ENCODE measurements around the gene ENTPD5. TPM values are rescaled to one million over a fixed set of nuclear protein-coding genes. Genes with fewer than 3 reads are reported as not detected.

The ENTPD5 gene
- total RNA-seq, 1 donor from 2014 or later: 13.7 TPM

DNA sequence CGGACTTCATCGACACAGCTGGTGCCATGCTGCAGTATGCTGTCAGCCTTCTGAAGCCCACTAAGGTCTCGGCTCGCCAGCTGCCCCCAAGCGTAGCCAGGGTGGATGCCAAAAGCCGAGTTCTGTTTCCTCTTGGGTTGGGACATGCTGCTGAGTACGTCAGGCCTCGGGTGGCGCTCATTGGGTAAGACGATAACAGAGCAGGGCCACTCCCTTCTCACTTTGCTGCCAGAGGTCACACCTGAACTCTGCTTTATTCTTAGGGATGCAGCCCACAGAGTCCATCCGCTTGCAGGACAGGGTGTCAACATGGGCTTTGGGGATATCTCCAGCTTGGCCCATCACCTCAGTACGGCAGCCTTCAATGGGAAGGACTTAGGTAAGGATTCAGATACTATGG is 57.9 kb downstream of the ENTPD5 start:
- TF ChIP-seq, protein P1, sequence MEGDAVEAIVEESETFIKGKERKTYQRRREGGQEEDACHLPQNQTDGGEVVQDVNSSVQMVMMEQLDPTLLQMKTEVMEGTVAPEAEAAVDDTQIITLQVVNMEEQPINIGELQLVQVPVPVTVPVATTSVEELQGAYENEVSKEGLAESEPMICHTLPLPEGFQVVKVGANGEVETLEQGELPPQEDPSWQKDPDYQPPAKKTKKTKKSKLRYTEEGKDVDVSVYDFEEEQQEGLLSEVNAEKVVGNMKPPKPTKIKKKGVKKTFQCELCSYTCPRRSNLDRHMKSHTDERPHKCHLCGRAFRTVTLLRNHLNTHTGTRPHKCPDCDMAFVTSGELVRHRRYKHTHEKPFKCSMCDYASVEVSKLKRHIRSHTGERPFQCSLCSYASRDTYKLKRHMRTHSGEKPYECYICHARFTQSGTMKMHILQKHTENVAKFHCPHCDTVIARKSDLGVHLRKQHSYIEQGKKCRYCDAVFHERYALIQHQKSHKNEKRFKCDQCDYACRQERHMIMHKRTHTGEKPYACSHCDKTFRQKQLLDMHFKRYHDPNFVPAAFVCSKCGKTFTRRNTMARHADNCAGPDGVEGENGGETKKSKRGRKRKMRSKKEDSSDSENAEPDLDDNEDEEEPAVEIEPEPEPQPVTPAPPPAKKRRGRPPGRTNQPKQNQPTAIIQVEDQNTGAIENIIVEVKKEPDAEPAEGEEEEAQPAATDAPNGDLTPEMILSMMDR (IDR thresholded peaks at IDR 0.05; ENCODE audit: insufficient read depth, low read length, severe bottlenecking): no peak
- DNase-seq (ENCODE audit: low read depth): no peak
- H3K27me3 ChIP-seq (ENCODE audit: control insufficient read depth, insufficient read depth, low read length): no peaks in the 10 kb centered on the region
- no peak overlapping the region for H3K4me3 ChIP-seq (ENCODE audit: low read depth, low read length)
- peak; percentile 60 for FAIRE-seq
- peaks cover 11% of the 10 kb centered on the region for H3K36me3 ChIP-seq (ENCODE audit: control insufficient read depth, insufficient read depth, low read length)

DNA sequence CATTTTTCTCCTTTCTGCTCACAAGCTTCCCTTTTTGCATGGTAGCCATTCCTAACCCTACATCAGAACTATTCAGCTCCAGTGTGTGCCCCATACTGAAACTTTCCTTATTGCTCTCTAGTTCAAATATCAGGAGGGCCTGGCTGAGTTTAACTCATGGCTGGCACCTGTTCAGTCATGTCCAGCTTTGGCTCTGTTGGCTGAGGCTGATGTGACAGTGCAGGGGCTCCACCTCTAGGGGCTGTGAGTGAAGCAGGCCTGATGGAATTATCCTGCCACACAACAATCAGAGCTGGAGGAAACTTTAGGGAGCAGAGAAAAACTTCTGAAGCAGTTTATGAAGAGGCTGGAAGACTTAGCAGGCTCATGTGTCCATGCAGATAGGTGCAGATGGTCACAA is 60.5 kb downstream of the ENTPD5 start:
- Histone ChIP-seq H3K4me3 (ENCODE audit: low read depth, low read length) (no peak overlapping the region), H3K27me3 (ENCODE audit: control insufficient read depth, insufficient read depth, low read length) (no peaks in the 10 kb centered on the region), H3K36me3 (ENCODE audit: control insufficient read depth, insufficient read depth, low read length) (peaks cover 17% of the 10 kb centered on the region)
- FAIRE-seq: no peak
- TF ChIP-seq, protein P1 (IDR thresholded peaks at IDR 0.05; ENCODE audit: insufficient read depth, low read length, severe bottlenecking): no peak
- DNase-seq (ENCODE audit: low read depth): no peak

DNA sequence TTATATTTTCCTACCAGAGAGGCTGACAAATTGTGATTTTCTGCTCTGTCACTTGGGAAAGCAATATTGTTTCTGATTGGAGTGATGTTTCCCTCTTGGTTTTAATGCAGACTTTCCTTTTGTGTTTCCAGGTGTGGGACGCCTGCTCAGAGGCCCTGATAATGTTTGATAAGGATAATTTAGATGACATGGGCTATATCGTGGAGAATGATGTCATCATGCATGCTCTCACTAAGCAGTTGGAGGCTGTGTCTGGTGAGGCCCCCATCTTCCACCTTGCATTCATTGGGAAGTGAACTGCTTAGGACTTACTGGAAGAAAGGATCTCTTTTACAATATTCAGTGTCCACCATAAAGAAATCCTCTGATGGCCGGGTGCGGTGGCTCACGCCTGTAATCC is 63.4 kb downstream of the ENTPD5 start:
- no peak overlapping the region for H3K4me3 ChIP-seq (ENCODE audit: low read depth, low read length)
- peaks cover 14% of the 10 kb centered on the region for H3K36me3 ChIP-seq (ENCODE audit: control insufficient read depth, insufficient read depth, low read length)
- no peaks in the 10 kb centered on the region for H3K27me3 ChIP-seq (ENCODE audit: control insufficient read depth, insufficient read depth, low read length)
- no peak for FAIRE-seq
- TF ChIP-seq, protein P1 (IDR thresholded peaks at IDR 0.05; ENCODE audit: insufficient read depth, low read length, severe bottlenecking): no peak
- no peak for DNase-seq (ENCODE audit: low read depth)

DNA sequence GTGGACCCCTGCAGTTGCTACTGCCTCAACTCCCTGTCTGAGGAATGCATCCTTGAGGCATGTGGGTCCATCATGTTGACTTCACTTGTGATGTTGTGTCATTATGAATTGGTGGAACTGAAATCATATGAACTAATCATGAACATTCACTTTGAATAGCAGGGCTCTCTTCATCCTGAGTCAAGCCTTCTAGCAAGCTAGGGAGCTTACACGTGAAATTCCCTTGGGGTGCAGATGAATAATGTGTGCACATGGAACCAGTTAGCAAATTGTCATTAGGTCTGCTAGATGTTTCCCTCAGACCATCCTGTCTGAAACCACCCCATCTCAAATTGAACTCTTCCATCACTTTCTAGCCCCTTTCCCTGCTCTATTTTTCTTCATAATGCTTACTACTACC is 65.4 kb downstream of the ENTPD5 start:
- no peak for DNase-seq (ENCODE audit: low read depth)
- Histone ChIP-seq H3K4me3 (ENCODE audit: low read depth, low read length) (no peak overlapping the region), H3K27me3 (ENCODE audit: control insufficient read depth, insufficient read depth, low read length) (no peaks in the 10 kb centered on the region), H3K36me3 (ENCODE audit: control insufficient read depth, insufficient read depth, low read length) (peaks cover 11% of the 10 kb centered on the region)
- TF ChIP-seq, protein P1 (IDR thresholded peaks at IDR 0.05; ENCODE audit: insufficient read depth, low read length, severe bottlenecking): no peak
- FAIRE-seq: no peak

DNA sequence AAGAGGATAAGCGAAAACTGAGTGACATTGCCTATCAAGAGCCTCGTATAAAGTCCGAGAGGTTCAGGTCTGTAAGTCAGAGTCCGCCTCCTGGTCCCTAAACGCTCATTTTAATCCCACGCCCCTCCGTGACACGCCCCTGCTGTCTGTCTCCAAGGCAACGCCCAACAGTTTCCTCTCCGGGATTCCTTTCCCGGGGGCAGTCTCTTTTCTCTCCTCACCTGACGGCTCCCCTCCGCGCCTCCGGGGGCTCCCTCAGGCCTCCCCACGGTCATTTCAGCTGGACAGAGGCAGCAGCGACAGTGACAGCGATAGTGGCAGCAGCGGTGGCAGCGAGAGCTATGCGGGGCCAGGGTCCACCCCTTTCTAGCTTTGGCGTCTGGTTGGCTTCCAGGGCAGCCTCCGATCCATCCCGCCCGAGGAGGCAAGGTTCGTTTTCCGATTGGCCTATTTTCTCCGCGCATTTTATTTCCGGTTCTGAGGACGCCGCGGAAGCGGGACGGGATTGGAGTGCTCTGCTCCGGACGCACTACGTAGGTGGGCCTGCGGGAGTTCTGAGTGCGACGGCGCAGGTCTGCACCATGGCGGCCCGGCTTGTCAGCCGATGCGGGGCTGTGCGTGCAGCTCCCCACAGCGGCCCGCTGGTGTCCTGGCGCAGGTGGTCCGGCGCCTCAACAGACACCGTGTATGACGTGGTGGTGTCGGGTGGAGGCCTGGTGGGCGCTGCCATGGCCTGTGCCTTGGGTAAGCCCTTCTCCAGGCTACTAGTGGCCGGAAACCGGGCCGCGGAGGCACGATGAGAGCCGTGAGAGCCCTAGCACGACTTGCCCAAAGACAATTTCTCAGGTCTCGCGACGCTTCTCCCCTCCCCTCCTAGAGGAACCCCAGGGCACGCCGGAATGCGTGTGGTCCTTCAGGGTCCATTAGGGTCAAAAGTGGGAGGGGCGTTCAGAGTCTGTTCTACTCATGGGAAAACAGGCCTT is 69.0 kb downstream of the ENTPD5 start, which contains the start of the genes COQ6 and FAM161B:
Gene COQ6, plus strand, starts transcription at position 551 of the 983 bp plus-strand sequence. Its CDS starts 31 bp downstream, at position 582.
Gene FAM161B, minus strand, starts transcription at position 343 of the 983 bp plus-strand sequence. Its CDS starts 68 bp downstream, at position 275.
- DNase-seq (ENCODE audit: low read depth) (peak; percentile 96), FAIRE-seq (no peak)
- TF ChIP-seq, protein P1 (IDR thresholded peaks at IDR 0.05; ENCODE audit: insufficient read depth, low read length, severe bottlenecking): peak; percentile 22
- H3K4me3 ChIP-seq (ENCODE audit: low read depth, low read length): peak within 1 kb of the TSS; percentile 83
- H3K36me3 ChIP-seq (ENCODE audit: control insufficient read depth, insufficient read depth, low read length): peaks cover 4% of the 10 kb centered on the region
- H3K27me3 ChIP-seq (ENCODE audit: control insufficient read depth, insufficient read depth, low read length): no peaks in the 10 kb centered on the region
